ENCODE results near the gene ZNF687.

ZNF687 gene

DNA sequence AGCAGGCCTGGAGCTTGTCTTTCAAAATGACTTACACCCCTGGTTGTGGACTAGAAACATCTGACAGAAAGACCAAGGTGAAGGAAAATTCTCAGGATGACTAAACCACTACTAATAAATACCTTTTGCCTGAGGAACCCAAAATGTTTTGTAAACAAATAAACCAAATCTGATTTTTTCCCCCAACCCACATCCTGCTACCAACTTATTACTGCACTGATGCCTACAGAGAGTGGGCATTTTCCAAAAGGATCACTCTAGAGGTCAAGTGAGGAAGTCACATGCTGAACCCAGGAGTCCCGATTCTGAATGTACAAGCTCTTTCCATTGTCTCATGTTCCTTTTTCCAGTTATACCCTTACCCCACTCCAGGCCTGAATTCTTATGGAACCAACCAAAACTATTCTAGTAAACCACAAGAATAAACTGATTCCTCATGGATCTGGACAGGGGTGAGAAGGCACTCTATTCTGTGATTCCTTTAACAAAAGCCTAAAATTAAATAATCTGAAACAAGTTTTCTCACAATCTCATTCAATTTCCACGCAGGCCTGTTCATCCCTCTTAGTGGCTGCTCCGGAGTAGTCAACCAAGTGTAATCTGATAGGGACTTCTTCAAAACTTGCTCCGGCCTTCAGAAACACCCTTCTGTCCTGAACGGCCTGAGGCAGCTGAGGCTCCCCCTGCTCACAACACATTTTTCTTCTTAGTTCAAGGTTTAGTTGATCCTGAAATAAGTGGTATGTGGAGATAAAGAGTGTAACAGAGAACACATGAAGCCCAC is 43.7 kb downstream of the ZNF687 start:
- TF ChIP-seq, protein P1, sequence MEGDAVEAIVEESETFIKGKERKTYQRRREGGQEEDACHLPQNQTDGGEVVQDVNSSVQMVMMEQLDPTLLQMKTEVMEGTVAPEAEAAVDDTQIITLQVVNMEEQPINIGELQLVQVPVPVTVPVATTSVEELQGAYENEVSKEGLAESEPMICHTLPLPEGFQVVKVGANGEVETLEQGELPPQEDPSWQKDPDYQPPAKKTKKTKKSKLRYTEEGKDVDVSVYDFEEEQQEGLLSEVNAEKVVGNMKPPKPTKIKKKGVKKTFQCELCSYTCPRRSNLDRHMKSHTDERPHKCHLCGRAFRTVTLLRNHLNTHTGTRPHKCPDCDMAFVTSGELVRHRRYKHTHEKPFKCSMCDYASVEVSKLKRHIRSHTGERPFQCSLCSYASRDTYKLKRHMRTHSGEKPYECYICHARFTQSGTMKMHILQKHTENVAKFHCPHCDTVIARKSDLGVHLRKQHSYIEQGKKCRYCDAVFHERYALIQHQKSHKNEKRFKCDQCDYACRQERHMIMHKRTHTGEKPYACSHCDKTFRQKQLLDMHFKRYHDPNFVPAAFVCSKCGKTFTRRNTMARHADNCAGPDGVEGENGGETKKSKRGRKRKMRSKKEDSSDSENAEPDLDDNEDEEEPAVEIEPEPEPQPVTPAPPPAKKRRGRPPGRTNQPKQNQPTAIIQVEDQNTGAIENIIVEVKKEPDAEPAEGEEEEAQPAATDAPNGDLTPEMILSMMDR (IDR thresholded peaks at IDR 0.05), result no peak

DNA sequence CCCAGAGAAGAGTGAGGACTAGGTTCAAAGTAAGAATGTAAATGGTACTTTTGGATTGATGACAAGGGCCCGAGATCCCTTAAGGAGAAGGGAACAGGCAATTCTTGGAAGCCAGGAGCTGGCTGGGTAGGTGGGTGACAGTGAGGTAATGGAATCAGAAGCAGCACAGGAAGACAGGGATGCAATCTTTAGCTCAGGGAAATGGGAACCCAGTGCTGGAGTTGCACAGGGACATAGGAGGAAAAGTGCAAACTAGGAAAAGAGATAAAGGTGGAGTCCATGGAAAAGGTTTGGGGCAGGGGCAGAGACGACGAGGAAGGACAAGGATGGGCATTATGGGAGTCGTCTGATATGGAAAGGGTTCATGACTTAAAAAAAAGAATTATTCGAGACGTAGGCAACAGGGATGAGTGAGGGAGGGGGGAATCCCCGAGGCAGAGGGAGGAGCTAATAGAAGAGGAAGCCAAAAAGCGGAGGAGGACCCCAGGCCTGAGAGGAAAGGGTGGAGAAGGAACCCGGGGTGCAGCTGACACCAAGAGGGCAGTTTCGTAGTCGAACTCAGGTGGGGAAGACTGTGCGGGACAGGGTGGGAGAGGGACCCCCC is 44.6 kb downstream of the ZNF687 start:
- TF ChIP-seq, protein P1 (IDR thresholded peaks at IDR 0.05), result no peak

- TF ChIP-seq, protein P1 (IDR thresholded peaks at IDR 0.05), result no peak
Measured at GRCh38 chr1:151327223-151327902, 45.3 kb downstream of the ZNF687 start, which contains the start of gene PI4KB. Gene PI4KB (minus strand): TSS chr1:151327416. CDS start chr1:151316481, 10,935 bp downstream.

GRCh38 chr1:151327903-151328674 is 46.0 kb downstream of the ZNF687 start:
- TF ChIP-seq, protein P1 (IDR thresholded peaks at IDR 0.05), result no peak

DNA sequence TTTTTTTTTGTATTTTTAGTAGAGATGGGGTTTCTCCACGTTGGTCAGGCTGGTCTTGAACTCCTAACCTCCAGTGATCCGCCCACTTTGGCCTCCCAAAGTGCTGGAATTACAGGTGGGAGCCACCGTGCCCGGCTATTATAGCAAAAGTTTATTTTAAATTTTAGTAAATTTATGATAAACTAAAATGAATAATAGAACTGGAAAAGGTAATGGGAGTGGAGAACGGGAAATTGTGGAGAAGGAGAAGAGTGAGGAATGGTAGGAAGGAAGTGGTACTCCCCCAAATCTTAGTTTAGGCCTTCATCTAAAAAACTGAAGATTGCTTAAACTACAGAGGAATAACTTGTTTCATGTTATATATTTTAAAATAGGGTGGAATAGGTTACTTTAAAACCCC is 52.7 kb downstream of the ZNF687 start:
- TF ChIP-seq, protein P1 (IDR thresholded peaks at IDR 0.05), result no peak

- TF ChIP-seq, protein P1 (IDR thresholded peaks at IDR 0.05), result no peak
Measured at GRCh38 chr1:151336556-151336955, 54.5 kb downstream of the ZNF687 start.
